Measurements from ENCODE around the gene MAPKAP1. TPM values are rescaled to one million over a fixed set of nuclear protein-coding genes. Genes with fewer than 3 reads are reported as not detected.
A peak's percentile ranks its signal among the peaks of the same experiment; 100 is the strongest.

MAPKAP1 gene
- total RNA-seq, 1 donor from 2014 or later = 81.3 TPM

DNA sequence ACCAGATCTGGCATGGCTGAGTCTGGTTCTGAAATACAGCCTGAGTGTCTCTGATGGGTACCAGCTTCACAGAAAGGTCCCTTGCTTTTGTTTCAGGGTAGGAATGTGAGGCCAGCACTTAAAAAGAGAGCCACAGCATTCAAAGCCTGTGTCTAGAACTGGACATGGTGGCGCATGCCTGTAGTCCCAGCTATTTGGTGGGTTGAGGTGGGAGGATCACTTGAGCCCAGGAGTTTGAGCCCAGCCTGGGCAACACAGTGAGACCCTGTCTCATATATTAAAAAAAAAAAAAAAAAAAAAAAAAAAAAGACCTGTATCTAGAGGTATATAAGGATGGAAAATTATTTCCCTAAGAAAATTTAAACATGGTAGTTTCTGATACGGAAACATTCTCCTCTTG is 243.1 kb downstream of the MAPKAP1 start:
- no peak for DNase-seq (ENCODE audit: low read depth, low spot score)

DNA sequence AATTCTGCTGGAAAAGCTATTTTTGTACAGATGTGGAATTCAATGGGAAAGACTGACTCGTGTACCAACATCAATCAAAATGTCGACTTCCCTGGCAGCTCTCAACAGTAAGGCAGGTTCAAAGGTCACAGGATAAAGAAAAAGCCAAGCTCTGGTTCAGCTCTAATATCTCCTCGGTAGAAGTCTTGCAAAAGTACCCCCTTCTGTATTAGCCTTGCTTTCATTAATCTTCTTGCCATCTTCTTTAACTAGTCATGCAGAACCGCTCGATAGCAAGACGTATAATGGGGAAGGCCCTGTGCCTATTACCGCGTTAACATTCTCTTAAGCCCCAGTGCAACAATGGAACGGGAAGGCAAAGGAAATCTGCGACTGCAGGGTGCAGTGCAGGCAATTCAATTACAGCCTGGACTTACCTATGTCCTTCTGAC is 244.1 kb downstream of the MAPKAP1 start:
- DNase-seq (ENCODE audit: low read depth, low spot score) = peak; percentile 19

DNA sequence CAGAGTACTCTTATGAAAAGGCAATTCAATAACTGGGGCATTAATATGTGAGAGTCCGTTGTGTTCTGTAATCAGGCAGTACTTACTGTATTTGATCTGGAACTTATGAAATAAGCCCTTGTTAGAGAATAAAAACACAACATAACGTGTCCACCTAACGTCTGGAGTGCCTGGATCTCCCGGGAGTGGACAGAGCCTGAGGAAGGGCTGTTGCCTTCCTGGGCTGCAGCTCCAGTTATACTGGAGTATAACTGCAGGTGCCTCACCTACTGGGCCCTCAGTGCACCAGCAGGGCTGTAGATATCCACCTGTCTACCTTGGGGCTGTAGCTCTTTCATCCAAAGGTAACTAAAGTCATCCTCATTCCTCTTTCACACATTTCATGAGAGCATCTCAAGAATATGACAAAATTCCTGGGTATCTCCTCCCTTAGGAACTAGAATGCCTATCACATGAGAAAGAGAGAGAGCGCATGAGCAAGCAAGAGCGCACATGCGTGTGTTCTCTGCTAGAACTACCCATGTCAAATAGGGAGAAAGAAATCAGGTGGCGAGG is 245.3 kb downstream of the MAPKAP1 start:
- no peak for DNase-seq (ENCODE audit: low read depth, low spot score)

DNA sequence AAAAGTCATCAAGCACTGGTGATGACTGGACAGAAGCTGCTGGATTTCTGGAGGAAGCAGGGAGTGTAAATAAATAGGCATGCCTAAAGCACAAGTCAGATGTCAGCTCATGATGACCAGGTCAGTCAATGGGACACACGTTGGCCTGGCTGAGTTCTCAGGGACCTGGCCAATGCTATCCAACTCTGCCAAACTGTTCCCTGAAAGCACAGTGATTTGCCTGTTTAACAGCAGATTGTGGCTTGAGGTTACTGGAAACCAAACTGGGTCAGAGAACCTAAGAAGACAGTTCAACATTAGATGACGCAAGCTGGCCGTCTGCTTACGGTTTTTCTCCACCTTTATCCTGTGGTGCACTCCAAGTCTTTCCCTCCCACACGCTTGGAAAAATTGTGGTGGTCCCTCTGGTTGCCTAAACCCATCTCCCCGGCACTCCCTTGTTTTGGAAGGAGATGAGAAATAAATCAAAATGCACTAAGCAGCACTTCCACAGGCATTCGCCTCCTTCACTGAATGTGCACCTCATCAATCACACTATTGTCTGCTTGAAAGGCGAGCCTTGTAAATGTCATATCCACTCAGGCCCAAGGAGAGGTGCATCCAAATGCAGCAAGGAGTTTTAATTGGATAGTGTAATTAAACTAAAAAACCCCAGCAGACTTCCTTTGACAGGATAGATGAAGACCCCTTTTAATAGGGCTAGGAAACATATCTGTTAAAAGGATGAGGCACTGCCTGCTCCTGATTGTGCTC is 245.9 kb downstream of the MAPKAP1 start:
- no peak for DNase-seq (ENCODE audit: low read depth, low spot score)

DNA sequence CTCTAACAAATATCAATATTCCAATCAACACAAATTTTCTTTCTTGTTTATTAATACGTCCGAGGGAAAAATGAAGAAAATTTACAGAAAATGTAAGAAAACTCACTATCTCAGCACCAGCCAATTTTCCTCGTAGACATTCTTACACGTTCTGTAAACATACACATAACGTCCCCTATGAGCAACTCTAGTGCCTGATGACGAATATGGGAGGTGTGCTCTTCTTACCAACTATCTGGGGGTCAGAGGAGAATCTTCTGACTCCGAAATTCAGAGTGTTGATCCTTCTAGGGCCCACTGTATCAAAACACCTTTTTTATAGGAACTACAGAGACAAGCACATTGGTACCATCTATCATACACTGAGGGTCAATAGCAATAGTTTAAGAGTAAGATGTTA is 246.7 kb downstream of the MAPKAP1 start:
- no peak for DNase-seq (ENCODE audit: low read depth, low spot score)

DNA sequence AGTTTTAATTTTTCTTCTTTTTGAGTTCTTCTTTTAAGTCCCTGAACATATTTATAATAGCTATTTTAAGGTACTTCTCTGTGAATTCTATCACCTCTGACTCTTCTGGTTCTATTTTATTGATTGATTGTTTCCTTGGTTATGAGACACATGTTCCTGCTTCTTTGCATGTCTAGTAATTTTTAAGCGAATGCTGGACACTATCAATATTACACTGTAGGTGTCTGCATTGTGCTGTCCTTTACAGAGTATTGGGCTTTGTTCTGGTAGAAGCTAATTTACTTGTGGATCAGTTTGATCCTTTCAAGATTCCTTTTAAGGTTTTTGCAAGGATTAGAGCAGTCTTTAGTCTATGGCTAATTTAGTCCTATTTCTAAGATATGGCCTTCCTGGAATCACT is 249.7 kb downstream of the MAPKAP1 start:
- no peak for DNase-seq (ENCODE audit: low read depth, low spot score)

DNA sequence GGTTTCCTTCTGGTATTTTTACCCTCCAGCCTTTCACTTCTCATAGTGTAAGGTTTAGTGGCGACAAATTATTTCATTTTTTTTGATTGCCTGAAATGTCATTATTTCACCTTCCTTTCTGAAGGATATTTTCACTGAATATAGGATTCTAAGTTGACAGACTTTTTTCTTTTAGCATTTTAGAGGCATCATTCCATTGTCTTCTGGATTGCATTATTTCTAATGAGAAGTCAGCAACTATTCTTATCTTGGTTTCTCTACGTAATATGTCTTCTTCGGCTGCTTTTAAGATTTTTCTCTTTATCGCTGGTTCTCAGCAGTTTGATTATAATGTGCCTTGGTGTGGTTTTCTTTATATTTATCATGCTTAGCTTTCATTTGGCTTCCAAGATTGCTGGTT is 251.1 kb downstream of the MAPKAP1 start:
- DNase-seq (ENCODE audit: low read depth, low spot score) = no peak

DNA sequence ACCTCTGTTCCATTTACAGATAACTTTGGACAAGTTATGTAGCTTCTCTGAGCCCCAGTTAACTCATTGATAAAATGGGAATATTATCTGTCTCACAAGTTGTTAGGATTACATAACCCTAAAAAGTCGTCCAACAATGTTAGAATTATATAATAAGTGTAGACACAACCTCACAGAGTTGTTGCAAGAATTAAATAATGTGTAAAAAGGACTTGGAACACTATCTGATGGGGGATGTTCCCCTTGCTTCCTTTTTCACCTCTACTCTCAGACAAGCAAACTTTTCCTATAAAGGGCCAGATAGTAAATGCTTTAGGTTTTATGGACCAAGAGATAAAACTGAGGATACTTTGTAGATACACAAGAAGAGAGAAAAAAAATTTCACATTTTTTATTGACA is 251.9 kb downstream of the MAPKAP1 start:
- DNase-seq (ENCODE audit: low read depth, low spot score) = no peak

DNA sequence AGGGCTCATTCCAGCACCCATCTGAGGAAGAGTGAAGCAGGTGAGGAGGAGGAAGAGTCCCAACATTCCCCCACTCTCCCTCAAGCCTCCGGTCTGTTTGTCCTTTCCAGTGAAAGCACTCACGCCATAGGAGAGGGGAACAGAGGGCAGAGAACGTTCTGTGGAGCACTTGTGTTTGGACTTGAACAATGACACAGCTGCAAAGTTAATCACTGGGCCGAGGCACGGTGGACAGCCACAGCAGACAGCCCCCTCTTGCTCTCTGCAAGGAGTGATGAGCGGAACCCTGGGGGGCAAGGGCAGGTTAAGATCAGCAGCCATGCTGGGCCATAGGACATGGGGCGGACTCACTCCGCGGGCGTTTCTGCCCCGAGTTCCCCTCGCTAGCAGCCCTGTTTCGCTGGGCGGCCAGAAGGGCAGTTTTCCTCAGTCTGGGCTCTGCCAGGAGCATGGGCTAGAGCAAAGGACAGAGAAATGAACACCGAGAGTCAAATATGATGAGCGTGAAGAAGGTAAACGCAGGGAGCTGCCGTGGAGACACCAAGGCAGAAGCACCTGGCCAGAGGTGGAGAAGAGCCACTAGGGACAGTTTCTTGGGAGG is 259.7 kb downstream of the MAPKAP1 start:
- DNase-seq (ENCODE audit: low read depth, low spot score) = no peak

DNA sequence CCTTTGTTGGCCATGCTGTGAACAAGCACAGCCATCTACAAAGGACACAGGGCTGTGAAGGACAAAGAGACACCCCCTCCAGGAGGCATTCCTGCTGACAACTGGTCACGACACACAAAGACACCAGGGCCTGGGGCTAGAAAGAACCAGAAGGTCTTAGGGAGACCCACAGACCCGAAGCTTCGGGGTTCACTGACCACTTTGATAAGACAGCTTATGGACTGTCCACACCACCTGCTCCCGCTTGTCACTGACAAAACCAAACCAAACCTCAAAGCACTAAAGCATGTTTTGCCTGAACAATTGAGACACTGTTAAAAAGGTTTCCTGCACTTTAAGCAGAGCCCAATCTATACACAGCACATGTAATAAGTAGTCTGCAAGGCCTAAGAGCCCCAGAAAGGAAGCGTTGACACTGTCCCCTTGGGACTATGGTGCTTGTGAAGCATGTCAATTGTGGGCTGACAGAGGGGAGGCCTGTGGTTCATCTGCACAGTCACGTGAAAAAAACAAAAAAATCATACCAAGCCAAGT is 260.4 kb downstream of the MAPKAP1 start:
- no peak for DNase-seq (ENCODE audit: low read depth, low spot score)

DNA sequence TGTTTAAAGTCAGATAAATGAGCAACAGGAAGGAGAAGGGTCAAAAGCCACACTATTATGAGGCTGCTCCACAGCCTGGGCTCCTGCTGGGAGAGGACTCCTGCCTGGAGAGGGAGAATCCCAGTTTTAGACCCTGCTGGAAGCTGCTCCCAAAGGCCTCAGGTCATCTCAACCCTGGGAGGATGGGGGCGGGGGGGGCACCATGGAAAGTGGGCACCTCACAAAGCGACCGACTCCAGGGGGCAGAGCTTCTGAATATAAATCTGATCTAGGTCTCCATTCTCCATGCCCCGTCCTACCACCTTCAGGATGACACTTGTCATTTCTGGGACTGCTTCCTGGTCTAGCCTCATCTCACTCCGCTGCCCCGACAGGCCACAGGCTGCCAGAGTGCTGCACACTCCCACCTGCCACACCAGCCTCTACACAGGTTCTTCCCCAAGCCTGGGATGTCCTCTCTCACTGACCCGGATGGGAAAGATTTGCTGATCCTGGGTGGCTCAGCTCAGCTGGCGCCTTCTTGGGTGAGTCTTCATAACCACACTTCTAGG is 262.0 kb downstream of the MAPKAP1 start:
- no peak for DNase-seq (ENCODE audit: low read depth, low spot score)

DNA sequence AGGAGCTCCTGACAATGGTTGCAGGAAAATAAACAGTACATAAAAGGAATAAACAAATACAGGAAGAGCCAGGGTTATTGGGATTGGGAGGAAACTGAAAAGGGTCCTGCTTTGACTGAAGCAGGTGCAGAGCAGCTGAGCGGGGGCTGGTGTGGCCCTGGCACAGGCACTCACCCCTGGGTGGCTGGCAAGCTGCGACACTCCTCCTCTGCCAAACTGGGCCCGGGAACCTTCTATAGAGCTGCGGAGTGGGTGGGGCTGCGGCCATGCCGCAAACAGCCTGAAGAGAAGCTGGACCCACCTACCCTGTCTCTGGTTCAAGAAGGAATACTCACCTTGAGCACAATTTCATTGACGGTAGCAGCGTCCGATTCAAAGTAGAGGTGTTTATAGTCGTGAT is 262.8 kb downstream of the MAPKAP1 start:
- DNase-seq (ENCODE audit: low read depth, low spot score) = no peak

DNA sequence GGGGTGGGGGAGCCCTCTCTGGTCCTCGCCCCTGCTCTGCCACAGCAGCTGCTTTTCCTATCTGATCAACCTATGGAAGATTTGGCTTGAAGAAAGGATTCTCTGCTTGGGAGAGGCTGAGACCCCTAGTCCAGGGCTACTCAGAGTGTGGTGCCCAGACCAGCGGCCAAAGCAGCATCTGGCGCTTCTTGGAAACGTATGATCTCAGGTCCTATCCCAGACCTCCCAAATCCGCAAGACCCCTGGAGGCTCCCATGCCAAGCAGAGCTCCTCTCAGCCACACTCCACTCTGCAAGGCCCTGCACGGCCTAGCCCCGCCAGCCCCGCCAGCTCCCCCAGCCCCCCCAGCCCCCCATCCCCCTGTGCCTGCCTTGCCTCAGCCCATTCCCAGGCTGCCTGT is 263.6 kb downstream of the MAPKAP1 start:
- no peak for DNase-seq (ENCODE audit: low read depth, low spot score)

DNA sequence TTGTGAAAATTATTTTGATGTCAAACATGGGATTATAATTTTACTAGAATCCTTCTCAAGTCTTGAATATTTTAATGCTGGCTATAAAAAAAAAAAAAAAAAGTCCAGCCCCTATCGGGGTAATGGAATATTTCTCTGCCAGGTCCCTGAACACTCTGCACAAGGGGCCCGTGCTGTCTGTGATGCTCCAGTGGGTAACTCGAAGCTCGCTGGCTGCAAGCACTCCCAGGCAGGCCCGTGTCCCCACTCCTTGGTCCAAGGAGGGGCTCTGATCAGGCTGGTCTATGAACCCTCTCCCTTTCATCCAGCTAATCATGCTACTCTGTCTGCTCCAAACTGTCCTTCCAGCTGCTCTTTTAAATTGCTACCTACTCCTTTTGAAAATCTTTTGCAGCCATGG is 264.6 kb downstream of the MAPKAP1 start:
- DNase-seq (ENCODE audit: low read depth, low spot score) = no peak

DNA sequence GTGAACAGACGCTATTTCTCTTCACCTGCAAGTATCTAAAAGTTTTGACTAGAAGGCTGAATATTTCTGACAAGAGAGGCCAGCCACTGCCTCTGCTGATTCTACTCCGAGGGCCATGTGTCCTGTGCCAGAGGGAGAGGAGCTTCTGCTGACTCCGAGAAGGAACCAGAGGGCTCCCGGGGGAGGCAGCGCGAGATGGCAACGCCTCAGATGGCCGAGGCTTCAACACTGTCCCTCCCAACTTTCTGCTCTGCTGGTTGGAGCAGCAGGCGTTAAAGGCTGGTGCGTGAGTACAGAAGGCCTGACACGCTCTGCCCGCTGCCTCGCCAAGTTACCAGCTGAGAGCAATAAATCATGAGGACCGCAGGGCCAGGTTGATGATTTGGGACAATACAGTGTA is 266.6 kb downstream of the MAPKAP1 start:
- no peak for DNase-seq (ENCODE audit: low read depth, low spot score)

DNA sequence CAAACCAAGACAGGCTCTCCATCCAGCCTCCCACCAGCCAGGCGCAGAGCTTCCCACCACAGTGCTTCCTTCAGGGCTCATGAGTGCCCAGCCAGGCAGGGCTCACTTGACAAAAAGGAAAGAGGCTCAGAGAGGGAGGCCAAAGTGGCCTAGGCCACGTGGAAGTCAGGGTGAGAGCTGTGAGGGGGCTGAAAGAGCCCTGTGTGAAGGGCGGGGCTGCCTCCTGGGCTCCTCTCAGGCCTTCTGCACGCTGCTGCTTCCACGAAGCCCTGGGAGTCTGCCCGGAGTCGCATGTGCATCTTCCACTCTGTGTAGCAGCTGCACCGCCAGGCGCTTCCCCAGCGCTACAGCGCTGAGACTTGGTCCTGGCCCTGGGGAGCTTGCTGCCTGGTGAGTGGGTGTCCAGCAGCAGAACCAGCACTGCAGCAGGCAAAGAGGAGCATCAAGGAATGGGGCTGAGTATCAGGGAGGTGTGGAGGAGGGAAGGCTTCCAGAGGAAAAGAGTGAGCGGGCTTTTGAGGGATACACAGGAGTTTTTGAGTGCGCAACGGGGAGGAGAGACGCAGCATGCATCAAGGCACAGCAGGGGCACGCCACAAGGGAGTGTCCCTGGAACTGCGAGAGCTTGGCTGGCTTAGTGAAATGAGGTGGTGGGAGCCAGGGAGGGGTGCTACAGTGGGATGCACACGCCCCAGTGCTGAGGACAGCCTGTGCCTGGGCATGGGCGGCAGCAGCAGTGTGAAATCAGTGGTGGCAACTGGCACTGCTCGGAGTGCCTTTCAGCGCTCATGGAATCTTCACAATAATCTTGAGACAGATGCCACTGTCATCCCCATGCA is 267.4 kb downstream of the MAPKAP1 start:
- no peak for DNase-seq (ENCODE audit: low read depth, low spot score)

DNA sequence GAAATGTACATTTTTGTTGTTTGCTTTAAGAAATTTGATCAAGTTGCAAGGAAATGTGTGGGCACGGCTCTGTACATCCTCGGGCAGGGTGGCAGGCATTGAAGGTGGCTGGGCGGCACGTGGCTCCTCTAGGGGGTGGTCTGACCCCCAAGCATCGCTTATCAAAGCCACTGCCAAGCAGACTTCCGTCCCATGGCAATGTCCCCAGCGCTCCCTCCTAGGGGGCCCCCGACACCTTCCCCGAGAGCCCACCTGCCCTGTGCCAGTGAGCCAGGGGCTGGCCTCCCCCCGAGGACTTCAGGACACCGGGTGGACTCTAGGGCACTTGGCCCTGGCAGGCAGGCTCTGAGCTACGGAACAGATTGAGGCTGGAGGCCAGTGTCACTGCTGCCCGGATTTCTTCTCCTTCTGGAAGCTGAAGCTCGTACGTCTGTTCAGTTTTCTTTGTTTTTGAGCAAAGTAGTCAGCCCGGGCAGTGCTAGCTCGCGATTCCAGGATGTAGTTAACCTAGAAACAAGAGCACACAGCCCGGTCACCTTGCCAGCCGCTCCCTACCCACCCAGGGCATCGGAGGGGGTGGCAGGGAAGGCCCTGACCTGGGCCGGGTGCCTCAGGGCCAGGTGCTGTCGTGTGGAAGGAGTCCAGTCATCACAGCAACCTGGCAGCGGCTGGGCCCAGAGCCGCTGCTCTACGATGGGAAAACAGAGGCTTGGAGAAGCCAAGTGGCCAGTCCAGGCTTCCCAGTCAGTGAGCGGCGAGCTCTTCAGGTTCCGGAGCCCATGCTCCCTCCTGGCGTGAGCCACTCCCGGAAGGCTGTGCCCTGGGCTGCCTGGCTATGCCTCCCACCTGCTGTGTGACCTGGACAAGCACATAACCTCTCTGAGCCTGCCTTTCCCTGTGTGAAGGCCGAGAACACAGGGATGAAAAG is 268.2 kb downstream of the MAPKAP1 start:
- DNase-seq (ENCODE audit: low read depth, low spot score) = no peak

DNA sequence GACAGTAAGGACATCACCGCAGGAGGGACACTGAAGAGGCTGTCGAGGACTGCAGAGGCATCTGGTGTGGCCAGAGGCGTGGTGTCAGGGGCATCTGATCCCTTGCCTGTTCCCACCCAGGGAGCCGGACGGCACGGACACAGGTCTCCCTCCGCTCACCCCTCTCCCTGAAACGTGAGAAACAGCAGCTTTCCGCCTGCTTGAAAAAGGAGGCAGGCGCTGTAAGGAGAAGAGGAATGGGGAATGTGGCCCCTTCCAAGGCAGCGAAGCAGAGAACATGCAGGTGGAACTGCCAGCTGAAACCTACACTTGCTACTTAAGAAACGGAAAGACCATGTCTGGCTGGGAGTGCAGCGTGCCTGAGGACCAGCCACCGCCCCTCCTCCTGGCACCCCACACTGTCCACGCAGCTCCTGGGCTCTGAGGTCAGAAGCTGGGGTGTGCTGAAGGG is 269.2 kb downstream of the MAPKAP1 start:
- DNase-seq (ENCODE audit: low read depth, low spot score) = no peak

DNA sequence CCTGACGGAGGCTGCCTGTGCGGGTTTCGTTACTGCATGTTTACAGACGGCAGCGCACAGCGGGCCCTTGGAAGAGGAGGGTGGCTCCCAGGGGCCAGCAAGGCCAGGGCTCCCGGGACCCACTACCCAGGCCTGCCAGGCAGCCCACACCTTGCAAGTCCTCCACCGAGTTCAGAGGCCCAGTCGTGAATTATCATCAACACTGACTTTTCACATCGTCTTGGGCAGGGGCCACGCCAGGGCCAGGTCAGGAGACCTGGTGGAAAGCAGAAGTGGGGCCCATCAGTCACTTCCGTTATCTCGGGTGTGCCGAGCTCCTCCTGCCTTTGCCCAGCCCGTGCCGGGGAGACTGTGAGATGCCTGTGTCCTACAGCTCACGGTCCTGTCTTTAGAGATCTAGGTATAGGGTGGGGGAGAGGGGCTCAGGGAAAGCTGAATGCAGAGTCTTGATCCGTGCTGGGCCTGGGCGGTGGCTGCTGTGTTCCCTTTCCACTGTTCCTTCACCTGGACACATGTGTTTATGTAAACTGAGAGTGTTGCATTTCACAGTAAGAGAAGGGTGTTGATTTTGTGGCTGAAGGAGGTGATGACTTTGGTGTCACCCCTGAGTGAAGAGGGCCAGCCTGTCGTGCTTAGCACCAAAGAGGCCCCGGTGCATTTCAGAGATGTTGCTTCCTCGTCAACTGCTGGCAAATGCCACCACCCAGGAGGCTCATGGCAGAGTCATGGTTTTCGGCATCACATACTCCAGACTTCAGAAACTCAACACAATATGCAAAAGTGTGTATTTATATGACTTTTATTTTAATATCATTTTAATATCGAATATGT is 270.2 kb downstream of the MAPKAP1 start:
- DNase-seq (ENCODE audit: low read depth, low spot score) = no peak
